HEK293 (cell line): ENCODE data around the gene NMD3.

Experiments
- CTCF ChIA-PET: fragments of 350-600 bp; formaldehyde crosslinking; extraction: SDS; loops from one replicate; lab custom pipeline; 2021; ENCODE audit warnings: antibody characterized with exemption; lab: Yijun Ruan, JAX
- POLR2A ChIA-PET: fragments of 300-600 bp; formaldehyde crosslinking; extraction: SDS; loops from one replicate; lab custom pipeline; 2020; ENCODE audit warnings: antibody characterized with exemption, inconsistent platforms; lab: Yijun Ruan, JAX
- H3K27ac ChIP-seq: fragments of 200-500 bp; sonication (Bioruptor generic); 2 replicates; pipeline ENCODE4 v1.5.1; 2014; ENCODE audit warnings: low read depth, low read length, control low read depth, inconsistent platforms; ENCODE audit errors: extremely low read depth
- H3K36me3 ChIP-seq, 2 experiments: fragments of 200-500 bp in 1 of 2; sonication (Bioruptor generic) in 1 of 2; 1 replicate in 1 of 2; 2 replicates in 1 of 2; pipeline ENCODE4 v1.5.1; 2014 to 2017; ENCODE audit warnings: inconsistent platforms in 2 of 2, low read length in 2 of 2; ENCODE audit not compliant: control insufficient read depth in 2 of 2, insufficient read depth in 1 of 2
- H3K4me1 ChIP-seq: fragments of 200-500 bp; sonication (Bioruptor generic); 2 replicates; pipeline ENCODE4 v1.5.1; 2014; ENCODE audit warnings: mild to moderate bottlenecking, low read length, inconsistent platforms; ENCODE audit not compliant: control insufficient read depth, insufficient read depth
- H3K4me3 ChIP-seq: 2 replicates; pipeline ENCODE4 v1.5.1; 2011; ENCODE audit warnings: low read depth, mild to moderate bottlenecking, control low read depth, low read length, moderate library complexity
- H3K9me3 ChIP-seq: fragments of 200-500 bp; sonication (Bioruptor generic); 2 replicates; pipeline ENCODE4 v1.5.1; 2014; ENCODE audit warnings: low read depth, low read length, inconsistent platforms; ENCODE audit not compliant: control insufficient read depth, insufficient read depth
- GLI4 ChIP-seq: fragments of 450-650 bp; formaldehyde crosslinking; IDR thresholded peaks from 2 replicates; pipeline ENCODE4 v1.5.1; 2016; ENCODE audit warnings: missing biosample characterization, missing genetic modification characterization
- GLIS1 ChIP-seq: fragments of 450-650 bp; formaldehyde crosslinking; IDR thresholded peaks from 2 replicates; pipeline ENCODE4 v1.5.1; 2016; ENCODE audit warnings: missing biosample characterization, missing genetic modification characterization
- KLF1 ChIP-seq: fragments of 450-650 bp; formaldehyde crosslinking; IDR thresholded peaks from 2 replicates; pipeline ENCODE4 v1.5.1; 2016; ENCODE audit warnings: missing biosample characterization, missing genetic modification characterization
- PRDM10 ChIP-seq: fragments of 450-650 bp; formaldehyde crosslinking; IDR thresholded peaks from 2 replicates; pipeline ENCODE4 v1.5.1; 2016; ENCODE audit warnings: missing biosample characterization, missing genetic modification characterization
- WT1 ChIP-seq: fragments of 450-650 bp; formaldehyde crosslinking; IDR thresholded peaks from 2 replicates; pipeline ENCODE4 v1.5.1; 2016; ENCODE audit warnings: missing biosample characterization, missing genetic modification characterization
- ZBTB48 ChIP-seq: fragments of 450-650 bp; formaldehyde crosslinking; IDR thresholded peaks from 2 replicates; pipeline ENCODE4 v1.5.1; 2016; ENCODE audit warnings: missing biosample characterization, missing genetic modification characterization
- ZFP69B ChIP-seq: fragments of 450-650 bp; formaldehyde crosslinking; IDR thresholded peaks from 2 replicates; pipeline ENCODE4 v1.5.1; 2016; ENCODE audit warnings: missing biosample characterization, missing genetic modification characterization
- ZNF138 ChIP-seq: fragments of 450-650 bp; formaldehyde crosslinking; IDR thresholded peaks from 2 replicates; pipeline ENCODE4 v1.5.1; 2016; ENCODE audit warnings: missing biosample characterization, missing genetic modification characterization, borderline replicate concordance
- ZNF140 ChIP-seq: fragments of 450-650 bp; formaldehyde crosslinking; IDR thresholded peaks from 2 replicates; pipeline ENCODE4 v1.5.1; 2016; ENCODE audit warnings: missing biosample characterization, missing genetic modification characterization
- ZNF157 ChIP-seq: fragments of 450-650 bp; formaldehyde crosslinking; IDR thresholded peaks from 2 replicates; pipeline ENCODE4 v1.5.1; 2016; ENCODE audit warnings: missing biosample characterization, missing genetic modification characterization
- ZNF16 ChIP-seq: fragments of 450-650 bp; formaldehyde crosslinking; IDR thresholded peaks from 2 replicates; pipeline ENCODE4 v1.5.1; 2016; ENCODE audit warnings: low read depth, missing biosample characterization, missing genetic modification characterization
- ZNF18 ChIP-seq: fragments of 450-650 bp; formaldehyde crosslinking; IDR thresholded peaks from 2 replicates; pipeline ENCODE4 v1.5.1; 2016; ENCODE audit warnings: missing biosample characterization, missing genetic modification characterization
- ZNF184 ChIP-seq: fragments of 450-650 bp; IDR thresholded peaks from 2 replicates; pipeline ENCODE4 v1.5.1; 2018; ENCODE audit warnings: missing biosample characterization, mild to moderate bottlenecking, missing genetic modification characterization
- ZNF19 ChIP-seq: fragments of 450-650 bp; formaldehyde crosslinking; IDR thresholded peaks from 2 replicates; pipeline ENCODE4; 2016; ENCODE audit warnings: missing biosample characterization, missing genetic modification characterization, low read depth
- ZNF214 ChIP-seq: fragments of 450-650 bp; formaldehyde crosslinking; IDR thresholded peaks from 2 replicates; pipeline ENCODE4 v1.5.1; 2017; ENCODE audit warnings: missing biosample characterization, mild to moderate bottlenecking, missing genetic modification characterization, borderline replicate concordance
- ZNF239 ChIP-seq: fragments of 450-650 bp; formaldehyde crosslinking; IDR thresholded peaks from 2 replicates; pipeline ENCODE4 v1.5.1; 2016; ENCODE audit warnings: missing biosample characterization, missing genetic modification characterization
- ZNF24 ChIP-seq: fragments of 450-650 bp; formaldehyde crosslinking; IDR thresholded peaks from 2 replicates; pipeline ENCODE4 v1.5.1; 2016; ENCODE audit warnings: missing biosample characterization, missing genetic modification characterization
- ZNF302 ChIP-seq: fragments of 450-650 bp; formaldehyde crosslinking; IDR thresholded peaks from 2 replicates; pipeline ENCODE4 v1.5.1; 2016; ENCODE audit warnings: missing biosample characterization, missing genetic modification characterization, low read depth
- ZNF354C ChIP-seq: fragments of 450-650 bp; formaldehyde crosslinking; IDR thresholded peaks from 2 replicates; pipeline ENCODE4 v1.5.1; 2016; ENCODE audit warnings: missing biosample characterization, missing genetic modification characterization, low read depth, borderline replicate concordance
- ZNF37A ChIP-seq: fragments of 450-650 bp; IDR thresholded peaks from 2 replicates; pipeline ENCODE4 v1.5.1; 2018; ENCODE audit warnings: missing biosample characterization, missing genetic modification characterization
- ZNF544 ChIP-seq: fragments of 450-650 bp; formaldehyde crosslinking; IDR thresholded peaks from 2 replicates; pipeline ENCODE4 v1.5.0; 2017; ENCODE audit warnings: missing biosample characterization, missing genetic modification characterization
- ZNF571 ChIP-seq: fragments of 450-650 bp; formaldehyde crosslinking; IDR thresholded peaks from 2 replicates; pipeline ENCODE4 v1.5.0; 2017; ENCODE audit warnings: missing biosample characterization, missing genetic modification characterization
- ZNF585B ChIP-seq: fragments of 450-650 bp; formaldehyde crosslinking; IDR thresholded peaks from 2 replicates; pipeline ENCODE4 v1.5.1; 2016; ENCODE audit warnings: missing biosample characterization, missing genetic modification characterization
- ZNF621 ChIP-seq: fragments of 450-650 bp; formaldehyde crosslinking; IDR thresholded peaks from 2 replicates; pipeline ENCODE4 v1.5.1; 2017; ENCODE audit warnings: missing biosample characterization, missing genetic modification characterization
- ZNF623 ChIP-seq: fragments of 450-650 bp; formaldehyde crosslinking; IDR thresholded peaks from 2 replicates; pipeline ENCODE4 v1.5.1; 2016; ENCODE audit warnings: missing biosample characterization, missing genetic modification characterization
- ZNF654 ChIP-seq: fragments of 450-650 bp; formaldehyde crosslinking; IDR thresholded peaks from 2 replicates; pipeline ENCODE4 v1.5.1; 2016; ENCODE audit warnings: low read depth, missing biosample characterization, missing genetic modification characterization
- ZNF747 ChIP-seq: fragments of 450-650 bp; formaldehyde crosslinking; IDR thresholded peaks from 2 replicates; pipeline ENCODE4 v1.5.1; 2016; ENCODE audit warnings: missing biosample characterization, missing genetic modification characterization
- ZSCAN5A ChIP-seq: fragments of 450-650 bp; formaldehyde crosslinking; IDR thresholded peaks from 2 replicates; pipeline ENCODE4 v1.5.1; 2016; ENCODE audit warnings: missing biosample characterization, missing genetic modification characterization
- TF ChIP-seq, protein P1 (sequence below): IDR thresholded peaks from 2 replicates; pipeline ENCODE4 v1.6.1; 2011; ENCODE audit warnings: mild to moderate bottlenecking, low read depth, low read length, borderline replicate concordance
- TF ChIP-seq, protein P2 (sequence below): fragments of 450-650 bp; formaldehyde crosslinking; IDR thresholded peaks from 2 replicates; pipeline ENCODE4 v1.5.1; 2017; ENCODE audit warnings: missing biosample characterization, missing genetic modification characterization

Gene NMD3

DNA sequence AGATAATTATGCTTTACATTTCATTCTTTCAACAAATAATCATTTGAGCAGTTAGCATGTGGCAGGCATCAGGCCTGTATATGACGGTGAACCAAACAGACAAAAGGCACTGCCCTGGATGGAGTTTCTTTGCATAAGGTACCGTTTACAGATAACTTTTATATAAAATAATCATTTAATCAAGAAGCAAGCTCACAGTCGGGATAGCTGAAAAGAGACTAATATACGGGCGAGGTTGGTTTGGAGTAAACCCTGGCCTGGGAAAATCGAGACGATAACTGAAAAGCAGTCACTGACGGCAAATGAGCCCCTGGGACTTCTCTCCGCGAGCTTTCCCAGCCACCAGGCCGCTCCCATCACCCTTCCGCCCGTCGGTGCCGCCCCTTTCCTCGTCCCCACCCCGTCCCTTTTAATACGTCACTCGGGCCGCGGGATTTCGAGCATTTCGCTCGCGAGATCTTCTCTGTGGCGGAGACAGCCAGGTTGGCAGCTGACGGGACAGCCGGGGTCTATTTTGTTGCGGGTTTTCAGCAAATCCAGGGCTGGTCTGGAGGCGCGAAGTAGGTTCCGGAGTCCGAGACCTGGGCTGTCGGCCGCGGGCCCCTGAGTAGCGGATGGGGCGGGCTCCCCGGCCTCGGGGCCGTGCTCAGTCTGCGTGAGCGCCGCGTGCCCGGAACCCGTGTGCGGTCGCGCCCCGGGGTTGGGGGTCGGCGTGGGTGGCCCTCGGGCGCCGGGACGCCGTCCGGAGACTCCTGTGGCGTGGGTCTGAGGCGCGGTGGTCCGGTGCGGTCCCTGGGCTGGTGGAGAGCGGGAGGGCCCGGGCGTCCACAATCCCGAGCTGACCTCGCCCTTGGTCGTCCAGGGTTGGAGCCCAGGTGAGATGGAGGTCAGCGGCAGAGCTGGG, at the start of gene NMD3:
NMD3 (plus strand) TSS at position 462 of the 904 bp plus-strand sequence. CDS start 703 bp downstream, outside the sequence.
- H3K9me3 ChIP-seq = no peaks in the 10 kb centered on the region
- ChIA-PET POLR2A (interaction anchor here (0.6 to 1.3 kb wide), 8 partner anchors 9 to 1188 kb away, joined by 3 to 6 read pairs (median 4); partner anchors contain the start of genes PPM1L and TRIM59), CTCF (no interaction called here)
- H3K36me3 ChIP-seq = peaks cover 5 to 24% of the 10 kb centered on the region in 2 experiments
- peak within 1 kb of the TSS; percentile 97 for H3K4me3 ChIP-seq
- peak within 1 kb of the TSS; percentile 81 for H3K27ac ChIP-seq
- no peaks in the 10 kb centered on the region for H3K4me1 ChIP-seq
- TF ChIP-seq ZNF654 (tag by site-specific recombination) (no peak), ZNF37A (no peak), ZNF302 (tag by site-specific recombination) (no peak), ZNF544 (tag by site-specific recombination) (no peak), ZNF214 (tag by site-specific recombination) (no peak), ZNF585B (tag by site-specific recombination) (no peak), ZNF354C (tag by site-specific recombination) (no peak), ZNF571 (tag by site-specific recombination) (no peak), ZNF18 (tag by site-specific recombination) (no peak), ZSCAN5A (tag by site-specific recombination) (no peak), ZFP69B (tag by site-specific recombination) (no peak), PRDM10 (tag by site-specific recombination) (peak; percentile 35), ZNF24 (tag by site-specific recombination) (0 out of 2 replicates have a peak, but pooled peaks have one; percentile 29), ZBTB48 (no peak), ZNF239 (tag by site-specific recombination) (no peak), GLIS1 (tag by site-specific recombination) (no peak), ZNF138 (tag by site-specific recombination) (no peak), GLI4 (no peak), ZNF747 (no peak), ZNF184 (tag by site-specific recombination) (no peak), KLF1 (peak; percentile 41; the same call in 1 of the 2 replicates), ZNF16 (tag by site-specific recombination) (no peak), ZNF157 (no peak), ZNF621 (tag by site-specific recombination) (no peak), ZNF623 (tag by site-specific recombination) (no peak), WT1 (tag by site-specific recombination) (no peak), ZNF19 (tag by site-specific recombination) (no peak), ZNF140 (tag by site-specific recombination) (no peak)
- TF ChIP-seq, protein P1, sequence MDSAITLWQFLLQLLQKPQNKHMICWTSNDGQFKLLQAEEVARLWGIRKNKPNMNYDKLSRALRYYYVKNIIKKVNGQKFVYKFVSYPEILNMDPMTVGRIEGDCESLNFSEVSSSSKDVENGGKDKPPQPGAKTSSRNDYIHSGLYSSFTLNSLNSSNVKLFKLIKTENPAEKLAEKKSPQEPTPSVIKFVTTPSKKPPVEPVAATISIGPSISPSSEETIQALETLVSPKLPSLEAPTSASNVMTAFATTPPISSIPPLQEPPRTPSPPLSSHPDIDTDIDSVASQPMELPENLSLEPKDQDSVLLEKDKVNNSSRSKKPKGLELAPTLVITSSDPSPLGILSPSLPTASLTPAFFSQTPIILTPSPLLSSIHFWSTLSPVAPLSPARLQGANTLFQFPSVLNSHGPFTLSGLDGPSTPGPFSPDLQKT = no peak
- TF ChIP-seq, protein P2, sequence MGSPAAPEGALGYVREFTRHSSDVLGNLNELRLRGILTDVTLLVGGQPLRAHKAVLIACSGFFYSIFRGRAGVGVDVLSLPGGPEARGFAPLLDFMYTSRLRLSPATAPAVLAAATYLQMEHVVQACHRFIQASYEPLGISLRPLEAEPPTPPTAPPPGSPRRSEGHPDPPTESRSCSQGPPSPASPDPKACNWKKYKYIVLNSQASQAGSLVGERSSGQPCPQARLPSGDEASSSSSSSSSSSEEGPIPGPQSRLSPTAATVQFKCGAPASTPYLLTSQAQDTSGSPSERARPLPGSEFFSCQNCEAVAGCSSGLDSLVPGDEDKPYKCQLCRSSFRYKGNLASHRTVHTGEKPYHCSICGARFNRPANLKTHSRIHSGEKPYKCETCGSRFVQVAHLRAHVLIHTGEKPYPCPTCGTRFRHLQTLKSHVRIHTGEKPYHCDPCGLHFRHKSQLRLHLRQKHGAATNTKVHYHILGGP (tag by site-specific recombination) = no peak
